Loucy (cell line): ENCODE data around the gene FGFR2.

Experiments used
- H2AFZ ChIP-seq: fragments of 200-600 bp; sonication (generic); 2 replicates; pipeline ENCODE4 v1.6.0; 2016; ENCODE audit warnings: antibody characterized with exemption, mild to moderate bottlenecking, low read length, moderate library complexity
- H3F3A ChIP-seq: fragments of 200-600 bp; 2 replicates; pipeline ENCODE4 v1.6.0; 2016; ENCODE audit warnings: antibody characterized with exemption, low read depth, mild to moderate bottlenecking
- H3K27me3 ChIP-seq: fragments of 200-600 bp; sonication (generic); 2 replicates; pipeline ENCODE4 v1.6.1; 2014; ENCODE audit warnings: low read length, mild to moderate bottlenecking; ENCODE audit not compliant: insufficient read depth, poor library complexity, severe bottlenecking
- H3K36me3 ChIP-seq: fragments of 200-600 bp; sonication (generic); 2 replicates; pipeline ENCODE4 v1.6.1; 2016; ENCODE audit warnings: low read length; ENCODE audit not compliant: insufficient read depth
- H3K4me1 ChIP-seq: fragments of 200-600 bp; sonication (generic); 2 replicates; pipeline ENCODE4 v1.5.1; 2014; ENCODE audit warnings: low read length, mild to moderate bottlenecking; ENCODE audit not compliant: insufficient read depth, poor library complexity, severe bottlenecking
- H3K4me2 ChIP-seq: fragments of 200-600 bp; sonication (generic); 2 replicates; pipeline ENCODE4 v1.6.0; 2014; ENCODE audit warnings: antibody characterized with exemption, low read length, low read depth, mild to moderate bottlenecking; ENCODE audit not compliant: poor library complexity, severe bottlenecking
- H3K4me3 ChIP-seq: fragments of 200-600 bp; sonication (generic); 2 replicates; pipeline ENCODE4 v1.5.1; 2014; ENCODE audit warnings: low read length, mild to moderate bottlenecking, mixed read lengths; ENCODE audit not compliant: poor library complexity, severe bottlenecking
- H3K79me2 ChIP-seq: fragments of 200-600 bp; sonication (generic); 2 replicates; pipeline ENCODE4 v1.6.1; 2014; ENCODE audit warnings: low read length; ENCODE audit not compliant: insufficient read depth
- H3K9ac ChIP-seq: fragments of 200-600 bp; sonication (generic); 2 replicates; pipeline ENCODE4 v1.6.0; 2014; ENCODE audit warnings: mild to moderate bottlenecking, low read depth, low read length, moderate library complexity; ENCODE audit not compliant: poor library complexity, severe bottlenecking
- H3K9me2 ChIP-seq: fragments of 200-600 bp; sonication (generic); replicated peaks from 2 replicates; pipeline ENCODE4 v1.6.1; 2016; ENCODE audit warnings: low read depth, low read length, mixed read lengths
- H3K9me3 ChIP-seq: fragments of 200-600 bp; sonication (generic); 2 replicates; pipeline ENCODE4 v1.6.1; 2014; ENCODE audit warnings: mild to moderate bottlenecking, antibody characterized with exemption, low read length, low read depth; ENCODE audit not compliant: insufficient read depth
- H4K20me1 ChIP-seq: fragments of 200-600 bp; sonication (generic); 2 replicates; pipeline ENCODE4 v1.6.0; 2014; ENCODE audit warnings: antibody characterized with exemption, low read length, mild to moderate bottlenecking; ENCODE audit not compliant: insufficient read depth, poor library complexity, severe bottlenecking
- CTCF ChIP-seq: fragments of 200-600 bp; sonication (generic); conservative IDR thresholded peaks from 2 replicates; pipeline ENCODE4 v1.5.1; 2014; ENCODE audit warnings: mild to moderate bottlenecking, antibody characterized with exemption, low read length
- EZH2phosphoT487 ChIP-seq: fragments of 200-600 bp; IDR thresholded peaks from 2 replicates; pipeline ENCODE4 v1.6.1; 2018; ENCODE audit warnings: antibody characterized with exemption, mild to moderate bottlenecking, moderate library complexity, borderline replicate concordance

The FGFR2 gene

GRCh38 chr10:121611393-121612159, 13.3 kb upstream of the FGFR2 start:
- Histone ChIP-seq H3K9me3 (peaks cover 10% of the 10 kb centered on the region; the same call in 1 of the 2 replicates), H3K79me2 (no peaks in the 10 kb centered on the region), H3K27me3 (no peaks in the 10 kb centered on the region), H3F3A (no peaks in the 10 kb centered on the region), H3K4me2 (no peak overlapping the region), H2AFZ (no peak overlapping the region), H3K9ac (no peak overlapping the region), H3K4me3 (no peak overlapping the region), H4K20me1 (no peaks in the 10 kb centered on the region), H3K36me3 (no peaks in the 10 kb centered on the region), H3K4me1 (no peaks in the 10 kb centered on the region), H3K9me2 (no peaks in the 10 kb centered on the region)
- TF ChIP-seq EZH2phosphoT487 (no peak), CTCF (no peak)

GRCh38 chr10:121610798-121611323, 12.6 kb upstream of the FGFR2 start:
- Histone ChIP-seq H3K4me2 (no peak overlapping the region), H4K20me1 (no peaks in the 10 kb centered on the region), H3K4me3 (no peak overlapping the region), H2AFZ (no peak overlapping the region), H3K9ac (no peak overlapping the region), H3K4me1 (no peaks in the 10 kb centered on the region), H3K79me2 (no peaks in the 10 kb centered on the region), H3K9me2 (no peaks in the 10 kb centered on the region), H3K9me3 (peaks cover 5% of the 10 kb centered on the region; the same call in 1 of the 2 replicates), H3K27me3 (no peaks in the 10 kb centered on the region), H3K36me3 (no peaks in the 10 kb centered on the region), H3F3A (no peaks in the 10 kb centered on the region)
- no peak for TF ChIP-seq CTCF

- Histone ChIP-seq H2AFZ (no peak overlapping the region), H3K9ac (no peak overlapping the region), H3K27me3 (no peaks in the 10 kb centered on the region), H3K4me2 (no peak overlapping the region), H3F3A (no peaks in the 10 kb centered on the region), H3K36me3 (no peaks in the 10 kb centered on the region), H3K4me1 (no peaks in the 10 kb centered on the region), H4K20me1 (no peaks in the 10 kb centered on the region), H3K9me3 (no peaks in the 10 kb centered on the region; the same call in 1 of the 2 replicates), H3K4me3 (no peak overlapping the region), H3K9me2 (no peaks in the 10 kb centered on the region), H3K79me2 (no peaks in the 10 kb centered on the region)
- TF ChIP-seq EZH2phosphoT487 (no peak), CTCF (no peak)
Observed at GRCh38 chr10:121609426-121610380, 11.5 kb upstream of the FGFR2 start.
